HG03432 (cell line): ENCODE results near the gene DNAH10.
"Not testable (repeated sequence)": the region's sequence is repeated elsewhere in the genome, so short reads cannot be mapped to it uniquely, and the experiment has no call there.

Source experiments
- ATAC-seq: cut with Tn5 transposase; IDR thresholded peaks from one replicate; pipeline ENCODE4 v1.9.1; 2021; ENCODE audit warnings: mild to moderate bottlenecking, moderate library complexity; ENCODE audit not compliant: unreplicated experiment

DNAH10 gene

DNA sequence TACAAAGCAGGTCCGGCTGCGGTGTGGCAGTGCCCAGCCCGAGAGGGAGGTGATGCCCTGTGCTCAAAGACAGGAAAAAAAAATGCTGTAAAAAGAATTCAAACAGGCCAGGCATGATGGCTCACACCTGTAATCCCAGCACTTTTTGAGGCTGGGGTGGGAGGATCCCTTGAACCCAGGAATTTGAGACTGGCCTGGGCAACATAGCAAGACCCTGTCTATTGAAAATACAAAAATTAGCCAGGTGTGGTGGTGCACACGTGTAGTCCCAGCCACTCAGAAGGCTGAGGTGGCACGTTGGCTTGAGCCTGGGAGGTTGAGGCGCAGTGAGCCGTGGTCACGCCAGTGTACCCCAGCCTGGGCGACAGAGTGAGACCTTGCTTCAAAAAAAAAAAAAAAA lies 26.4 kb downstream of the DNAH10 start:
- no peak for ATAC-seq

DNA sequence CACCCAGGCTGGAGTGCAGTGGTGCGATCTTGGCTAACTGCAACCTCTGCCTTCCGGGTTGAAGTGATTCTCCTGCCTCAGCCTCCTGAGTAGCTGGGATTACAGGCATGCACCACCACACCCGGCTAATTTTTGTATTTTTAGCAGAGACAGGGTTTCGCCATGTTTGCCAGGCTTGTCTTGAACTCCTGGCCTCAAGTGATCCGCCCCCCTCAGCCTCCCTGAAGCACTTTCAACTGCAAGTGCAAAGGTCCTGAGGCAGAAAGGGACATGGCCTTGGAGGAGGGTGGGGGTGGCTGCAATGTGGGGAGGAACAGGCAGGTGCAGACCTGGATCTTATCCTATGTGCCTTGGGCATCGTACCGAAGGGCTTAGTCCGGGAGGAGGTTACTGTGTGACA lies 27.3 kb downstream of the DNAH10 start:
- not testable (repeated sequence) for ATAC-seq

DNA sequence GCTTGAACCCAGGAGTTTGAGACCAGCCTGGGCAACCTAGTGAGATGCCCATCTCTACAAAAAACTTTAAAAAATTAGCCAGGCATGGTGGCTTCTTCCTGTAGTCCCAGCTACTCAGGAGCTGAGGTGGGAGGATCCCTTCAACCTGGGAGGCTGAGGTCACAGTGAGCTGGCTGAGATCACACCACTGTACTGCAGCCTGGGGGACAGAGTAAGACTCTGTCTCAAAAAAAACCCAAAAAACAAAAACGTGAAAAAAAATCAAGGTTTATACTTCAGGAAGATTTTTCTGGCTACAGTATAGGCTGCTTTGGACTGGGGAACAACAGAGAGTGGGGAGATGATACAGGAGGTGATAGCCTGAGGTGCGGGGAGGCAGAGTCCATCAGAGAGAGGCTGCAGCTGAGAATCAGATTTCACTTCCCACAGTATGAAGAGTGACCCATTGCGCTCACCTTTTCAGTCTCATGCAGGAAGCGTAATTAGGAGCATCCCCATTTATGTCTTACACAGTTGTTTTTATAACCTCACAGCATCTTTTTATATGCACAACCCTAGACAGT lies 28.9 kb downstream of the DNAH10 start:
- ATAC-seq, result no peak

DNA sequence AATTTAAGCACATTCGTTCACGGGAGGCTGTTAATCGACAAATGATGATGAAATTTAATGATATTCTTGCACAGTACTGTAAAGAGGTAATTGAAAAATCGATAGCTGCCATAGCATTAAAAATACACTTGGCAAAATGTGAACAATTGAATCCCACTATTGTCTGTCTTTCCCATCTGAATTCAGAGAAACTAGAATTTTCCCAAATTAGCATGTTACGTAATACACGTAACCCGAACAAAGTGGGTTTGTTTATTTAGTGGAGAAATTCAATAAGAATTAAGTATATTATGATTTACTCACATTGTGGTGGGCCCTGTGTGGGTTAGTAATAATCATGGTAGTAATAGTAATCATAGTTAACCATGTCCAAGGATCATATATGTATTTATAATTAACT lies 31.9 kb downstream of the DNAH10 start:
- no peak for ATAC-seq

DNA sequence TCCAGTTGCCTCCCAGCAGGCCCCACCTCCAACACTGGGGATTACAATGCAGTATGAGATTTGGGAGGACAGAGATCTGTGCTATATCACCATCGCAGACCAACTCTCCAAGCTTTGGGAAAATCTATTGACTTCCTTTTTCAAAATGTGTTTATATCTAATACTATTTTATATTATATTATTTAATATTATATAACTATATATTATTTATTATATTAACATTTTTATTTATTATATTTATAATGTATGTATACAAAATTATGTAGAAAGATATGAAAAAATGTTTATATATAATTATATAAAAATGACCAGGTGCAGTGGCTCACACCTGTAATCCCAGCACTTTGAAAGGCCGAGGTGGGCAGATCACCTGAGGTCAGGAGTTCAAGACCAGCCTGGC lies 36.4 kb downstream of the DNAH10 start:
- no peak for ATAC-seq

DNA sequence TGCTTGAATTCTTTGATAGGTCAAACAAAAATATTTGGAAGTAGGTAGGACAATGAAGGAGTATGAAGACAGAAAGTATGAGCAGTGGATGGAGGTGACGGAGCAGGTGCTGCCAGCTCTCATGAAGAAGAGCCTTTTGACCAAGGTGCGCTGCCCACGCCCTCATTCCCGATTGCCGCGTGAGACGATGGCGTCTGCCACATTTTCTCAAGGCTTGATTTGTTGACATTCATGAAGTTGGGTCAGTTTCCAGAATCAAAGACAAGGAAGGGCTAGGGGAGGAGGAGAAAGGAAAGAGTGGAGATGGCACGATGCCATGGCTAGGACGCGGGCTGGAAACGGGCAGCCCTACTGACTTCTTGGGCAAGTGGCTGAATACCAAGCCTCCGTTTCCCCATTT lies 37.1 kb downstream of the DNAH10 start:
- ATAC-seq, result no peak

DNA sequence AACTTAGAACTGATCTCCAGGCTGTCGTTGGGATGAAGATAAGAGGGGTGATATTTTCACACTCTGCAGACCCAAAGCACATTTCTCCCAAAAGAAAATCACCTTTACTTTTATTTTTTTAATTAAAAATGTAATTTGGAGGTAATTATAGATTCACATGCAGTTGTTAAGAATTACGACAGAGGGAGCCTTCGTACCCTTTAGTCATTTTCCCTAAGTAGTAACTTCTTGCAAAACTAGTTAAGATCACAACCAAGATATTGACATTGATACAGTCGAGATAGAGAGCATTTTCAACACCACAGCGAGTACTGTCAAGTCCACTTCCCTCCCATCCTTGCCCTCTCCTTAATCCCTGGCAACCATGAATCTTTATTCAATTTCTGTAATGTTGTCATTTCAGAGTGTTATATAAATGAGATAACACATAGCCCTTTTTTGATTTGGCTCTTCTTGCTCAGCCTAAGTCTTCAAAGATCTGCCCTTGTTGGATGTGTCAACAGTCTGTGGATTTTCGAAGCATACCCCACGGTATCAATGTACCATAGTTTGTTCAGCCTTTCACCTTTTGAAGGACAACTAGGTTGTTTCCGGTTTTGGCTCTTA lies 39.6 kb downstream of the DNAH10 start:
- no peak for ATAC-seq

DNA sequence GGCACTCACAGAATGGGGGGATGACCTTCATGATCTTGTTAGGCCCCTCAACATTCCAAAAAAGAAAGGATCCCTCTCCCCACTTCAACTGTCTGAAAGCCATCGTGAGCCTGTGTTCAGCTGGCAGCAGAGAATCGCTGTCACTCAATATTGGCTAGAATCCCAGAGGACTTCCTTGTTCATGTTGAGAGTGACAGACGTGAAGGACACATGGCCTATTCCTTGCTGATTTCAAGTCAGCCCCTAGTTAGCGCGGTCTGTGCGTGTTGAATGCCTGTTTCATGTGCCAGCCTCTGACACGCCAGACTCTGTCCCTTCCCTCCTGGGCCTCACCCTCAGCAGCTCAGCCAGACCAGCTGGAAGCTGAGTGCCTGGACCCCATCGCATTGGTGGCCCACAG lies 43.1 kb downstream of the DNAH10 start:
- no peak for ATAC-seq

DNA sequence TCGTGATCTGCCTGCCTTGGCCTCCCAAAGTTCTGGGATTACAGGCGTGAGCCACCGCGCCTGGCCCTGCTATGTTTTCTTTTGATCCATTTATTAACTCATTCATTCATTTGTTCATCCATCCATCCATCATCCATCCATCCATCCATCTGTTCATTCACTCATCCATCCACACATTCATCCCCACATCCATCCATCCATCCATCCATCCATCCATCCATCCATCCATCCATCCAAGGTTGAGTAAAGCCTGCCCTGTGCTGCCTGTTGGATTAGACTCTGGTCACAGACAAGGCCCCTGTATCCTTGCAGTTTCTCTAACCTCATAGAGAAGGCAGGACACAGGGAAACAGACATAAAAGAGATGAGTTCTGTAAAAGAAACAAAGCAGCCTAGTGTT lies 44.9 kb downstream of the DNAH10 start:
- ATAC-seq, result no peak

DNA sequence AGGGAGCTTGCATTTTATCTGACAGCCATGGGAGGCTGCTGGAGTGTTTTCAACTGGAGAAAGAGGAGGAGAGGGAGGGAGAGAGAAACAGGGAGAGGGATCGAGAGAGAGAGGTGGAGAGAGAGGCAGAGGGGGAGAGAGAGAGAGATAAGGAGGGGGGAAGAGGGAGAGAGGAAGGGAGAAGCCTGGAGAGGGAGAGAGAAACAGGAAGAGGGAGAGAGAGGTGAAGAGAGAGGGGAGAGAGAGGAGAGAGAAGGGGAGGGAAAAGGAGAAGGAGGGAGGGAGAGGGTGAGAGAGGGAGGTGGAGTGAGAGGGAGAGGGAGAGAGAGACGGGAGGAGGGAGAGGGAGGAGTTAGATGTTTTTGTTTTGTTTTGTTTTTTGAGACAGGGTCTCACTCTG lies 45.6 kb downstream of the DNAH10 start:
- no peak for ATAC-seq

DNA sequence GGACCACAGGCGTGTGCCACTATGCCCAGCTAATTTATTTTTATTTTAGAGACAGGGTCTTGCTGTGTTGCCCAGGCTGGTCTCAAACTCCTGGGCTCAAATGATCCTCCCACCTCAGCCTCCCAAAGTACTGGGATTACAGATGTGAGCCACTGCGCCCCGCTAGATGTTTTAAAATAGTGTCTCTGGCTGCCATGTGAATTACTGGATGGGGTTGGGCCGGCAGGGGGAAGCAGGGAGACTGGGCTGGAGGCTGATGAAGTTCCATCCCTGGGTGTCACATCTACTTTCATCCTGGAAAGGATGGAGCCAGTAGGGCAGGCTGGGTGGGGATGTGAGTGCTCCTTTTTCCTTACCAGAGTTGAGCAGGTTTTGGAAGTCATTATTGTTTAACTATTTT lies 46.1 kb downstream of the DNAH10 start:
- no peak for ATAC-seq

DNA sequence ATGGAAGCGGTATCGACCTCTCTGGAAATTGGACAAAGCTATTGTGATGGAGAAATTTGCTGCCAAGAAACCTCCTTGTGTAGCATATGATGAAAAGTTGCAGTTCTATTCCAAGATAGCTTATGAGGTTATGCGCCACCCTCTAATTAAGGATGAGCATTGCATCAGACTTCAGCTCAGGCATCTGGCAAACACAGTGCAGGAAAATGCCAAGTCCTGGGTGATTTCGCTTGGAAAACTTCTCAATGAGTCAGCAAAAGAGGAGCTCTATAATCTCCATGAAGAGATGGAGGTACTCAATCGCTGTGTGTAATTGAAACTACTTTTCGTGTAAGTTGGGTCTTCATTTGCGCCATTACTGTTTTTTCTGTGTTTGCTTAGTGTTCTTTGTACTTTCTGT lies 51.2 kb downstream of the DNAH10 start:
- ATAC-seq, result no peak

DNA sequence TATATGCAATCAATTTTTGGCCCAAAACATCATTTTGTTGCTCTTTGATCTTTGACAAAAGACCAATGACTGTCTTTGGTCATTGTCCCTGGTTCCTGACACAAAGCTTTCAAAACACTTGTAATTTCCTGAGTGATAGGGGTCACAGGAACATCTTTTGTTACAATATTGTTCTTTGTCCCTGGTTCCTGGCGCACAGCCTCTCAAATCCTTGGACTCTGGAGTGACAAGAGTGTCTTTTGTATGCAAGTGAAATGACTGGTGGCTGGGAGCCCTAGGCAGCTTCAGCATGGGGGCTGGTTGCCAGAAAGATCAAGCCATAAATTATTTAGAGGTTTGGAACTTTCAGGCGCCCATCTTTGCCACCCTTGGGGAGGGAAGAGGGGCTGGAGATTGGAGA lies 53.9 kb downstream of the DNAH10 start:
- ATAC-seq, result no peak

DNA sequence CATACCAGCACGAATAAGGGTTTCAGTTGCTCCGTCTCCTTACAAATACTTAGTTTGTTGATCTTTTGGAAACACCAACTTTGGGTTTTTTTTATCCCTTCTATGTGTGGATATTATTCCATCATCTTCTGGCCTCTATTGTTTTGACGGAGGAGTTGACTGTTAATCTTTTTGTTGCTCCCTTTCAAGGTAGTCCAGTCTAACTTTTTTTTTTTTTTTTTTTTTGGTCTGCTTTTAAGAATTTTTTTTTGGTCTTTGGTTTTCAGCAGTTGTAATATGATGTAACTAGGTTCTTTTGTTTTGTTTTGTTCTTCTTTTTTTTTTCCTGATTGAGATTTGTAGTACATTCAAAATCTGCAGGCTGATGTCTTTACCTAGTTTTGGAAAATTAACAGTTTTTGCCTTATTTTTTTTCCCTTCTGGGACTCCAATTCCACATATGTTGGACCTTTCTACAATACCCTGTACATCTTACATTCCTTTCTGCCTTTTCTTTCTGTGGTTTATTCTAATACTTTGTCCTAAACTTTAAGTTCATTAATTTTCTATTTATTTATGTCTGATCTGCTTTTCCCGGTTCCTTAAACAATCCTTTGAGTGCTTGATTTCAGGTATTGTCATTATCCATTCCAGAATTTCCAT lies 54.9 kb downstream of the DNAH10 start:
- no peak for ATAC-seq

DNA sequence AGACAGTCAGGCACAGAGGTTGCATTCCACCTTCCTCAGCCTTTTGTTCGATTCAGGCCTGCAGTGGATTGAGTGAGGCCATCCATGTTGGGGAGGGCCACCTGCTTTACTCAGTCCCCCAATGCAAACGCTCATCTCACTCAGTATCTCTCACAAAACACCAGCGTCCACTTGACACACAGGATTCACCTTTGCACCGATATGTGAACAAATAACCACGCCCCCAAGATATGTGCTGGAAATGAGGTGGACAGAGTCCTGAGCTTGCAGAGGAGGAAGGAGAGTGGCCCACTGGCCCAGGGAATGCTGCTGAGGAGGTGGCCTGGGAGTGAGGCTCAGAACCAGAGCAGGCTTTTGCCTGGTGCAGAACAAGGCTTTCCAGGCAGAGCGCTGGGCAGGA lies 60.7 kb downstream of the DNAH10 start:
- no peak for ATAC-seq

DNA sequence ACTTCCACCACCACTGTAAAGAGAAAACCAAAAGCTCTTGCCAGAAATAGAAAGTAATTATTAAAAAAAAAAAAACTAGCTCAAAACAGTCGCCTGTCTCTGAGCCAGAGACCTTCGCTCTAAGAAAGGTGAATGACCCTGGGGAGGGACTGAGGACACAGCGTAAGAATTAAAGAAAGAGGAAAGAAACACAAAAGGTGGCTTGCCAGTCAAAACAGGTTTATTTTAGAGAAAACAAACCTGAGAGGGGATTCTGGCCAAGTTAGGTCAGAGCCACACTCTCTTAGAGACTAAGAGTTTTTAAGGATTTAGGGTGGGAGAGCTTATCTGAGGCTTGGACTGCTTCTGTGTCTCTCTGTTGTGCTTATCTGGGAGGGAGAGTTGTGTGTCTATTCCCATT lies 66.0 kb downstream of the DNAH10 start:
- ATAC-seq, result no peak

DNA sequence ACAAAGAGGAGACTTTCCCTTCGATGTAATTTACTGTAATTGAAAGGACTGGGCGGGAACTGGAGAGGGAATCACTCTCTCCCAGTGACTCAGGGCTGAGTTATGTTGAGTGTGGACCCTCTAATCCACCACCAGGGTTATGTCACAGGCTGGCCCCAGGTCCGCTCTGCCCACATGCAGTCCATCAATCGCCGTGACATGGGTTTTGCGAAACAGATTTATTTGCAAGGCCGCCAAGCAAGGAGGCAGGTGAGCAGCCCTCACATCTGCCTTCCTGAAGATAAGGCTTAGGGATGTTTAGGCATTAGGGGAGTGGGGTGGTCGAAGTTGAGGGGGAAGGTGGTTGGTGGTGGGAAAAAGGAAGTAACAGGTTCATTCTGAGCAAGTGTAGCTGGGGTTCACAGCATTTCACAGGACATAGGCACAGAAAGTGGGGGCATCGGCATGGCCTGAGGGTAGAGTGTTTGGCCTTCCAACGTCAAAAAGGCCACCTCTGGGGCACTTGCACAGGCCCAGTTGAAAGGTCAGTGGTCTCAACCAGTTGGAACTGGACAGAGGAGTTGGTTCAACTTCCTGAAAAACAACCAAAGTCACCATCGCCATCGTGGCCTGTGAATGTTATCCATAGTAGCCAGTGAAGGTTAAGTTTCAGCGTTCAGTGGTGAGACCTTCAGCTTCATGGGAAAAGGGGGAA lies 66.9 kb downstream of the DNAH10 start:
- ATAC-seq, result no peak

DNA sequence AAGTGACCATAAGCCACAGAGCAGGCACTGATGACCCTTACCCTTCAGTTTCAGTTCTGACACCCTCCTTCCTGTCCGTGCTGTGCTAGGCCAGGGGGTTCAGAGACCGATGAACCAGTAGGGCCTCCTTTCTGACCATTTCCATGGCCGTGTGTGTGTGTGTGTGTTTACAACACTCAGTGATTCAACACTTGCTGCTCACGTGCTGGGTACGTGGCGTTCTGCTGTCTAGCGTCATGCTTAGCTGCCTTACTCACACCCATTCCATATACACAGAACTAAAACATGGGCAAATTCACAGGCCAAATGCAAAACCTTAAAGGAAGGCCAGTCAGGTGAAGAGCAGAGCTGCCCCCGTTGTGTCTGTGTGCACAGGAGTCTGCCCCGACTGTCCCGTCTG lies 67.5 kb downstream of the DNAH10 start:
- no peak for ATAC-seq

DNA sequence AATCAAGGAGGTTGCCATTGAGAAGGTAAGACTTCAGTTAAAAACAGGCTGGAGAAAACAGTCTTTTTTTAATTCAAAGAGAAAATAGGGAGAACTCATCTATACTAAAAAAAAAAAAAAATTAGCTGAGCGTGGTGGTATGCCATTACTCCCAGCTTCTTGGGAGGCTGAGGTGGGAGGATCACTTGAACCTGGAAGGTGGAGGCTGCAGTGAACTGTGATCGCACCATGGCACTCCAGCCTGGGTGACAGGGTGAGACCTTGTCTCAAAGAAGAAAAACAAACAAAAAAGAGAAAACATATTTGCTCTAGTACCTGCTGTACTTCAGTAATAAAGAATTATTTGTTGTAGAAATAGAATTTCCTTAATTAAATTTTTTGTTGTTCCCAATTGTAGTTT lies 68.6 kb downstream of the DNAH10 start:
- ATAC-seq, result no peak

DNA sequence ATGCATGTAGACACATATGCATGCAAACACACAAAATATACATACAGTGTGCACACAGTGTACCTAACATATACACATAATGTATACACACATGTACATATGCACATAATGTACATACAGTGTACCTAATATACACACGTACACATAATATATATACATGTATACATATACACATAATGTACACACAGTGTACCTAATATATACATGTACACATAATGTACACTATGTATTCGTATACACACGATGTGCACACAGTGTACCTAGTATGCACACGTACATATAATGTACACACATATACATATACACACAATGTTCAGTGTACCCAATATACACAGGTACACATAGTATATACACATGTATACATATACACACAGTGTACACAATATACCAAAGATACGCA lies 70.0 kb downstream of the DNAH10 start:
- no peak for ATAC-seq

DNA sequence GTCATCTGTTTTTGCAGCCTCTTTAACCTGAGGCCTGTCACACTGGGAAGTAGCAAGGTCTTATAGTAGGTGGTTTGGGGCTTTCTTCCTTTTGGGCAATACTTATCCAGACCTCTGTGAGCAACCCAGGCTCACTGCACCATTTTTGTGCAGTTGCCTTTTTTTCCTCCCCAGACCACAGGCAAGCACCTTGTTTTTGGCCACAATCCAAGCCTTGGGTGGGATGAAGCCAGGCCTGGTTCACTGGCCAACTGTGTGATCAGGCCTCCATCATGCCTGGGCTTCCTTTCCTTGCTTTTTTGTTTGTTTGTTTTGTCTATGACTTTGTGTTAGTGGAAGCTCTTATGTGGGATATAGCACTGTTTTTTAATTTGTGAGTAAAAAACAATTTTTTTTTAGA lies 71.7 kb downstream of the DNAH10 start:
- no peak for ATAC-seq

DNA sequence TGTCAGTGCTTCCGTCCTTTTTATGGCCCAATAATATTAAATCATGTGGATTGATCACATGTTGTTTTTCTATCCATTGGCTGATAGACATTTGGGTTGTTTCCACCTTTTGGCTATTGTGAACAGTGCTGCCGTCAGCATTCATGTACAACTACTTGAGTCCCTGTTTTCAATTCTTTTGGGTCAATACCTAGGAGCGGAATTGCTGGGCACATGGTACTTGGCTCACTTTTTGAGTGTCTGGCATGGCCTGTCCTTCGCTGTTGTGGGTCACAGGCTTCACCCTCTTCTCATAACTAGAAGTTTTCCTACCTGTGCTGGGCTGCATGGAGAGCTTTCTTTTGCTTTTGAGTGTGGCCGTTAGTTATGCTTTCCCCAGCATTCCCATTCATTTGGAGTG lies 72.7 kb downstream of the DNAH10 start:
- no peak for ATAC-seq
